Measurements from ENCODE around the gene COL25A1.

Gene COL25A1

GRCh38 chr4:108763226-108763593 lies 539.2 kb downstream of the COL25A1 start:
- peaks cover 27% of the 10 kb centered on the region for H3K27me3 ChIP-seq (ENCODE audit: control insufficient read depth, insufficient read depth, low read length)
- no peak overlapping the region for H3K9ac ChIP-seq (ENCODE audit: low read length)

GRCh38 chr4:108762559-108763225 lies 539.8 kb downstream of the COL25A1 start, which contains the start of gene ETNPPL:
TSS of gene ETNPPL (minus strand) at chr4:108763053. CDS start at chr4:108762898, 155 bp downstream.
- Histone ChIP-seq H3K4me3 (ENCODE audit: low read length) (peak within 1 kb of the TSS; percentile 31), H3K9ac (ENCODE audit: low read length) (no peak within 1 kb of the TSS), H3K27me3 (ENCODE audit: control insufficient read depth, insufficient read depth, low read length) (peaks cover 27% of the 10 kb centered on the region)

More at GRCh38 chr4:108763226-108763593, 539.2 kb downstream of the COL25A1 start:
- H3K4me3 ChIP-seq (ENCODE audit: low read length) = peak overlapping the region; percentile 9
- no peaks in the 10 kb centered on the region for H3K4me1 ChIP-seq (ENCODE audit: control insufficient read depth, insufficient read depth, low read length)
- H3K36me3 ChIP-seq (ENCODE audit: control insufficient read depth, insufficient read depth, low read length) = no peaks in the 10 kb centered on the region
- H3K9me3 ChIP-seq (ENCODE audit: control insufficient read depth, low read length) = no peaks in the 10 kb centered on the region

More at GRCh38 chr4:108762559-108763225, 539.8 kb downstream of the COL25A1 start, which contains the start of gene ETNPPL:
- no peaks in the 10 kb centered on the region for H3K4me1 ChIP-seq (ENCODE audit: control insufficient read depth, insufficient read depth, low read length)
- H3K36me3 ChIP-seq (ENCODE audit: control insufficient read depth, insufficient read depth, low read length) = no peaks in the 10 kb centered on the region
- H3K9me3 ChIP-seq (ENCODE audit: control insufficient read depth, low read length) = no peaks in the 10 kb centered on the region

All from mucosa of stomach (tissue), 1 donor.